HL-60 (cell line): ENCODE results near the gene LEUTX.

Source experiments
- CTCF ChIP-seq: IDR thresholded peaks from one replicate; pipeline ENCODE4 v1.5.1; 2011; ENCODE audit warnings: low read length, control low read depth, inconsistent platforms; ENCODE audit not compliant: insufficient read depth
- GABPA ChIP-seq: IDR thresholded peaks from 2 replicates; pipeline ENCODE4 v1.6.1; 2012; ENCODE audit warnings: low read depth
- POLR2AphosphoS5 ChIP-seq: IDR thresholded peaks from 2 replicates; pipeline ENCODE4 v1.6.1; 2012; ENCODE audit warnings: low read depth
- TF ChIP-seq, protein P1 (sequence below): IDR thresholded peaks from 2 replicates; pipeline ENCODE4 v1.6.1; 2012; ENCODE audit warnings: low read depth; ENCODE audit not compliant: insufficient replicate concordance

- TF ChIP-seq GABPA (no peak), CTCF (no peak), POLR2AphosphoS5 (no peak; the same call in 1 of the 2 replicates)
- TF ChIP-seq, protein P1, sequence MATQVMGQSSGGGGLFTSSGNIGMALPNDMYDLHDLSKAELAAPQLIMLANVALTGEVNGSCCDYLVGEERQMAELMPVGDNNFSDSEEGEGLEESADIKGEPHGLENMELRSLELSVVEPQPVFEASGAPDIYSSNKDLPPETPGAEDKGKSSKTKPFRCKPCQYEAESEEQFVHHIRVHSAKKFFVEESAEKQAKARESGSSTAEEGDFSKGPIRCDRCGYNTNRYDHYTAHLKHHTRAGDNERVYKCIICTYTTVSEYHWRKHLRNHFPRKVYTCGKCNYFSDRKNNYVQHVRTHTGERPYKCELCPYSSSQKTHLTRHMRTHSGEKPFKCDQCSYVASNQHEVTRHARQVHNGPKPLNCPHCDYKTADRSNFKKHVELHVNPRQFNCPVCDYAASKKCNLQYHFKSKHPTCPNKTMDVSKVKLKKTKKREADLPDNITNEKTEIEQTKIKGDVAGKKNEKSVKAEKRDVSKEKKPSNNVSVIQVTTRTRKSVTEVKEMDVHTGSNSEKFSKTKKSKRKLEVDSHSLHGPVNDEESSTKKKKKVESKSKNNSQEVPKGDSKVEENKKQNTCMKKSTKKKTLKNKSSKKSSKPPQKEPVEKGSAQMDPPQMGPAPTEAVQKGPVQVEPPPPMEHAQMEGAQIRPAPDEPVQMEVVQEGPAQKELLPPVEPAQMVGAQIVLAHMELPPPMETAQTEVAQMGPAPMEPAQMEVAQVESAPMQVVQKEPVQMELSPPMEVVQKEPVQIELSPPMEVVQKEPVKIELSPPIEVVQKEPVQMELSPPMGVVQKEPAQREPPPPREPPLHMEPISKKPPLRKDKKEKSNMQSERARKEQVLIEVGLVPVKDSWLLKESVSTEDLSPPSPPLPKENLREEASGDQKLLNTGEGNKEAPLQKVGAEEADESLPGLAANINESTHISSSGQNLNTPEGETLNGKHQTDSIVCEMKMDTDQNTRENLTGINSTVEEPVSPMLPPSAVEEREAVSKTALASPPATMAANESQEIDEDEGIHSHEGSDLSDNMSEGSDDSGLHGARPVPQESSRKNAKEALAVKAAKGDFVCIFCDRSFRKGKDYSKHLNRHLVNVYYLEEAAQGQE, result no peak
These were observed 55.0 kb downstream of the LEUTX start, which contains the start of gene DYRK1B for GRCh38 chr19:39833464-39834286.
